Measurements from ENCODE around the gene IL36RN.

DNA sequence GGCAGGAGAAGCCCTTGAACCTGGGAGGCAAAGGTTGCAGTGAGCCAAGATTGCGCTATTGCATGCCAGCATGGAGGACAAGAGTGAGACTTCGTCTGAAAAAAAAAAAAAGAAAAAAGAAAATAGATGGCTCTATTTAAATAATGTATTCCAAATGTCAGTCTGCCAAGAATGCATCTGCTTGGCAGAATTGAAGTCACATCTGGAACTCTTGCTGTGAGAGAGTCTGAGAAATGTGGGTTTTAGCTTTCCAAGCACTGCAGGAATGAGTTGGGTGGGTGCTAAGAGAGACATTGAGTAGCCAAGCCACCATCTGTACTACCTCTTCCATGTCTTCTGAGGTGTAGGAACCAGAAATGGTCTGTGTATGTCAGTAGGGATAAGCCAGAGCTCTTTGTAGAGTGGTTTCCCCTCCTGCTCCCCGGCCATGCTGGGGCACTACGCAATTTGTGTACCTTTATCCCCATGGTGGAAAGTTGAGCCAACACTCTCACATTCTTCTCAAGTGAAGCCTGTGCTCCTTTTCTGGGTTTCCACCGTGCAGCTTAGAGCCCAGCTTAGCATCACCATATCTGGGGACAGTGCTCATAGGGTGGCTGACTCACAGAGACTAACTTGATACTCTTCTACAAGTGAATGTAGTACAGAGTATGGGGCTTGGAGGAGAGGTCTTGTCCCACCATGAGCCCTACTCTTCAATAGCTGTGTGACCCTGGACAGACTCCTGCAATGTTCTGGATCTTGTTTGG, 34.0 kb downstream of the IL36RN start:
- TF ChIP-seq, protein P1, sequence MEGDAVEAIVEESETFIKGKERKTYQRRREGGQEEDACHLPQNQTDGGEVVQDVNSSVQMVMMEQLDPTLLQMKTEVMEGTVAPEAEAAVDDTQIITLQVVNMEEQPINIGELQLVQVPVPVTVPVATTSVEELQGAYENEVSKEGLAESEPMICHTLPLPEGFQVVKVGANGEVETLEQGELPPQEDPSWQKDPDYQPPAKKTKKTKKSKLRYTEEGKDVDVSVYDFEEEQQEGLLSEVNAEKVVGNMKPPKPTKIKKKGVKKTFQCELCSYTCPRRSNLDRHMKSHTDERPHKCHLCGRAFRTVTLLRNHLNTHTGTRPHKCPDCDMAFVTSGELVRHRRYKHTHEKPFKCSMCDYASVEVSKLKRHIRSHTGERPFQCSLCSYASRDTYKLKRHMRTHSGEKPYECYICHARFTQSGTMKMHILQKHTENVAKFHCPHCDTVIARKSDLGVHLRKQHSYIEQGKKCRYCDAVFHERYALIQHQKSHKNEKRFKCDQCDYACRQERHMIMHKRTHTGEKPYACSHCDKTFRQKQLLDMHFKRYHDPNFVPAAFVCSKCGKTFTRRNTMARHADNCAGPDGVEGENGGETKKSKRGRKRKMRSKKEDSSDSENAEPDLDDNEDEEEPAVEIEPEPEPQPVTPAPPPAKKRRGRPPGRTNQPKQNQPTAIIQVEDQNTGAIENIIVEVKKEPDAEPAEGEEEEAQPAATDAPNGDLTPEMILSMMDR (IDR thresholded peaks at IDR 0.05) = no peak
- TF ChIP-seq POLR2A (IDR thresholded peaks at IDR 0.05) = no peak

All from right lobe of liver (tissue), 4 donors.